ENCODE data around the gene EVA1A.

The EVA1A gene

DNA sequence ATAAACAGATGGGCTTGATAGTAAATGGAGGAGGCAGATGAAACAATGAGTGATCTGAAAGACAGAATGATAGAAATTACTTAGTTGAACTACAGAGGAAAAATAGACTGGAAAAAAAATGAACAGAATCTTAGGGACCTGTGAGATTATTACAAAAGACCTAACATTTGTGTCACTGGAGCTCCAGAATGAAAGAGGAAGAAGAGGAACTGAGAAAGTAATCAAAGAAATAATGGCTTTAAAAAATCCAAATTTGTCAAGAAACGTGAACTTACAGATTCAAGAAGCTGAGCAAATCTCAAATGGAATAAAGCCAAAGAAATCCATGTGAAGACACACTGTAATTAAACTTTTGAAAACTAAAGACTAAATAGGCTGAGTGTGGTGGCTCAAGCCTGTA, 28.3 kb downstream of the EVA1A start:
- DNase-seq (ENCODE audit: insufficient read length, low spot score) (no peak), FAIRE-seq (no peak)
- TF ChIP-seq POLR2A (IDR thresholded peaks at IDR 0.05; ENCODE audit: low read depth, low read length), result no peak

DNA sequence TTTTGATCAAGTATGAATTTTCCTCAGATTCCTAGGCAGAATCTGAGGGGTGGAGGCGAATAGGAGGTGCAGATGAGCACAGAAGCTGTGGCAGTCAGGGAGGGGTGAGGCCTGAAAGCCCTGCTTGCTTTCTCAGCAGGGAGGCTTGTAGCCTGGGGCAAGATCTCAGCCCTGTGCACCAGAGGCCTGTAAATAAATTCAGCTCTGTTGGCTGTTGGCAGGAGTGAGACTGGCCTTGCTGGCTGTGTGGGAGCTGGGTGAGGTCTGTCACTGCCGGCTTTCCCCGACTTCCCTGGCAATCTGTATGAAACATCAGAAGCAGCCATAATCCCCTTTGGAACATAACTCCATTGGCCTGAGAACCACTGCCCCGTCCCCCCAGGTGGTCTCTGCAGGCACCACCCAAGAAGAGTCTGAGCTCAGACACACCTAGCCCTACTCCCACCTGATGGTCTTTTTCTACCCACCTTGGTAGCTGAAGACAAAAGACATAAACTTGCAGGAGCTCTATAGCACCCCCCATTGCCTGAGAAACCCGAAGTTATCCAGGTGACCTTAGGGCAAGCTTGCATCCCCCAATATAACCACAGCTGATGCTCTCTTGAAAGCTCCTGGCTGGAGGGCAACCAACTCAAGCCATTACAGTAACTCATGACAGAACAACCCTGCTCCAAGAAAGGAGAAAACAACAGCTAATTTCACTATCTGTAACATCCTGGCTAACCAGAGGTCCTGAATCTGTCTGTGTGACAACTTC, 32.3 kb downstream of the EVA1A start:
- no peak for DNase-seq (ENCODE audit: insufficient read length, low spot score)
- FAIRE-seq, result peak; percentile 94
- TF ChIP-seq POLR2A (IDR thresholded peaks at IDR 0.05; ENCODE audit: low read depth, low read length), result no peak

DNA sequence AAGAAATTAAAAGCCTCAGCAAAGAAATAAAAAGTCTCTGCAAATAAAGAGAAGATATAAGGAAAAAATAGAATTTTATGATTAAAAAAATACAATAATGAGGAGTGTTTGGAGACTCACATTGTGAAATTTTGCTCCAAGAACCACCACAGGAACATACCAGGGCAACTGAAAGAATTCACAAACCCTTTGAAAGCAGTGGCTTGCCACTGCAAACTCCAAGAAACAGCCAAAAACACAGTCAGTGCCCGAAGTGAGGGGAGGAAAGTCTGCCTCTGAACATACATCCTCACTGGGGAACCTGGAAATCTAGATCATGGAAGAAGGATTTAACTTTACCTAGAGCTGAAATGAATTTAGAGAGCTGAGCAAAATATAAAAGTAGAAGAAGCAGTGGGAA, 33.1 kb downstream of the EVA1A start:
- FAIRE-seq (no peak), DNase-seq (ENCODE audit: insufficient read length, low spot score) (no peak)
- no peak for TF ChIP-seq POLR2A (IDR thresholded peaks at IDR 0.05; ENCODE audit: low read depth, low read length)

DNA sequence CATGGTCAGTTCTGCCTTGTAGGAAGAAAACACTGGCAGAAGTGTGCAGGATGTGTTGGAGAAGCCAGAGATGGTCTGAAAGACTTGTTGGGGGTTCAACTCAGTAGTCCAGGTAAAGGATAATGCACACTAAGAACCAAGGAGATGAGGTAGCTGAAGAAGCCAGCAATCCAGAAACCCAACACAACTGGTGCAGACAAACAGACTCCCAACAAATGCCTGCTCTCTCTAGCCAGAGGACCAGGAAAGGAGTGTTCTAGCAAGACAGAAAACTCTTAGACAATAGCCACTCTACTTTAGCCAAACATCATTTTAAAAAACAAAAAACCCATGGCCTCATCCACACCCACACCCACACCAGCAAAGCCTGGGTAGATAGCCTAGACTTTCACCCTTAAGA, 33.9 kb downstream of the EVA1A start:
- no peak for DNase-seq (ENCODE audit: insufficient read length, low spot score)
- no peak for TF ChIP-seq POLR2A (IDR thresholded peaks at IDR 0.05; ENCODE audit: low read depth, low read length)
- FAIRE-seq, result no peak

DNA sequence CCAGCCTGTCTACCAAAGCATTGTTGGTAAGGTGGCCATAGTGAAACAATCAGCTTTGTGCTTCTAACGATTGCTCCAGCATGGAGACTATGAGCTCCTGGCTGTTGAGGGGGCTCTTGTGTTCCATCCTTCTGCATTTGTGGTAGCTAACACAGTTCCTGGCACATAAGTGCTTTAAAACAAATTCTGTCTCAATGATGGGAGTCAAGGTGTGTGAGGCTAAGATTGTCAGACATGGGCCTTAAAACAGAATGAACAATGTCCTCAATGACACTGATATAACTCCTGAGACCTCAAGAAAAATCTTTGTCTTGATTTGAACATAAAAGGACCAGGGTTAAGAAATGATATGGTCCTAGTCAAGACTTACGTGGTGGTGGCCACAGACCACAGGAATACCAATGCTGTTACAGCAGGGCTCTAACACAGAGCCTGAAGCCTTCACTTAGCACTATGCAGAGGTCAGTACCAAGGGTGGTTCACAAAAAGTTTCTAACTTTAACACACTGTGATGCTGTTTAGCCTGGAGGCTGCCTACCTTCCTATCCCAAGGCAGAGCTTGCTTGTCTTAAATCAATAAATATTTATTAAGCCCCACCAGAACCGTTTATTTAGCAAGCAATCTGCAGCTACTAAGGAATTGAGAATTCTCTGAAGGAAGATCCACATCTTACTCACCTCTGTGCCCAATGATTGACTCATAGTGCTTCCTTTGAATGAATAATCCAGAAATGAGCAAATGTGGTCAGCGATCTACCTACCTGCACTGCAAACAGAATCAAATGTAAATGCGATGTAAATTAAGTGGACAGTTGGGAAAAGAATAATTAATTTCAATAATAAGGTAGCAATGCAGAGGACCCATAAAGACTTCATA, 35.1 kb downstream of the EVA1A start:
- FAIRE-seq (peak; percentile 50), DNase-seq (ENCODE audit: insufficient read length, low spot score) (no peak)
- TF ChIP-seq POLR2A (IDR thresholded peaks at IDR 0.05; ENCODE audit: low read depth, low read length), result no peak

DNA sequence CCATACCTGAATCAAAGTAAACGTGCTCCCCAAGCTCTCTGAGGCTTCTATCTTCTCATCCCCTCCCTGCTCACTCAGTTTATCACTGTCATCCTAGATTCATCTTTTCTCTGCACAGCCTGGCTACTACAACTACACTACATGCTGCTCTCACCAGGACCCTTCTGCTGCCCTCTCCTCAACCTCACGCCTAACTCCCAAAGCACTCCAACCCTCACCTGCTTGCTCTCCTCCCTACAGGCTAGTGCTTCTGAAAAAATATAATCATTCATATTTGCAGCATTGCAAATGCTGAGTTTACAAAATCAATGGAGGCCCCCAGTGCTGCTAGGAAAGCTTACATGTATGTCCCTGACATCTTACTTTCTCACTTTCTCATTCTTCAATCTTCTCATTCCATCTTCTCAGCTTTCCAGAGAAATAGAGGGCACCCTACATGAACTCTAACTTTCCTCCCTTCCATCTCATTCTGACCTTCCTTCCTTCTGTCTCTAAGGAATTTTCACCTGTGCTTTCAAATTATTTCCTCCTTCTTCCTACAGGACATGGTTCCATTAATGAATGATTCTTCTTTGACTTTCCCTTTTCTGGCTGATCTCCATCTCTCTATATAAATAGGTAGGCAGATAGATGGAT, 36.3 kb downstream of the EVA1A start:
- no peak for DNase-seq (ENCODE audit: insufficient read length, low spot score)
- TF ChIP-seq POLR2A (IDR thresholded peaks at IDR 0.05; ENCODE audit: low read depth, low read length), result no peak
- FAIRE-seq, result no peak

DNA sequence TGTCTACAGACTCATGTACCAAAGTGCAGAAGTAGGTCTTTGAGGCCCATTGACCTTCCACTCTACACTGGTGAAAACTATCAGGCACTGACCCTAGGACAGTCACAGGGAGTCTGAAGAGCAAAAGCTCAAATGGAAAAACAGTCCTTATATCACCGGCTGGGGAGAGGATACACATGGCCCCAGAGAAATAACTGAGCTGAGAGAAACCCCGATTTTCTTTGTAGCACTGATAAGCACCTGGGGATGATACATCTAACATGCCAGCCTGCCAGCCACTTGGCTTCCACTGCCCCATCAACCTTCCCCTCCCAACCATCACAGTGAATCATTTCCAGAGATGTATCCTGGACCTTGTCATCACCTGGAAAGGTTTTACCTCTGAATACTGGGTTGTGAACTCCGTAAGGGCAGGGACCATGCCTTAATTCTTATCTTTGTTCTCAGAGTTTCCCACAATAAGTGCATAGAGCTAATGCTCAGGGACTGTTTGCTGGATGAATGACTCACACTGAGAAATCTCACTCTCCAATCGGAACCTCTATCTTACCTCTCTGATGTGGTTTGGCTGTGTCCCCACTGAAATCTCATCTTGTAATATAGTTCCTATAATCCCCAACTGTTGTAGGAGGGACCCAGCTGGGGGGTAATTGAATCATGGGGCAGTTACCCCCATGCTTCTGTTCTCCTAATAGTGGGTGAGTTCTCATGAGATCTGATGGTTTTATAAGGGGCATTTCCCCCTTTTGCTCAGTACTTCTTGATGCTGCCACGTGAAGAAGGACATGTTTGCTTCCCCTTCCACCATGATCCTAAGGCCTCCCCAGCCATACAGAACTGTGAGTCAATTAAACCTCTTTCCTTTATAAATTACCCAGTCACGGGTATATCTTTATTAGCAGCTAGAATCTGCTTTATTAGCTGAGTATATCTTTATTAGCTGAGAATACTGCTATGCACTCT, 37.1 kb downstream of the EVA1A start:
- DNase-seq (ENCODE audit: insufficient read length, low spot score) (peak; percentile 39), FAIRE-seq (peak; percentile 77)
- no peak for TF ChIP-seq POLR2A (IDR thresholded peaks at IDR 0.05; ENCODE audit: low read depth, low read length)

DNA sequence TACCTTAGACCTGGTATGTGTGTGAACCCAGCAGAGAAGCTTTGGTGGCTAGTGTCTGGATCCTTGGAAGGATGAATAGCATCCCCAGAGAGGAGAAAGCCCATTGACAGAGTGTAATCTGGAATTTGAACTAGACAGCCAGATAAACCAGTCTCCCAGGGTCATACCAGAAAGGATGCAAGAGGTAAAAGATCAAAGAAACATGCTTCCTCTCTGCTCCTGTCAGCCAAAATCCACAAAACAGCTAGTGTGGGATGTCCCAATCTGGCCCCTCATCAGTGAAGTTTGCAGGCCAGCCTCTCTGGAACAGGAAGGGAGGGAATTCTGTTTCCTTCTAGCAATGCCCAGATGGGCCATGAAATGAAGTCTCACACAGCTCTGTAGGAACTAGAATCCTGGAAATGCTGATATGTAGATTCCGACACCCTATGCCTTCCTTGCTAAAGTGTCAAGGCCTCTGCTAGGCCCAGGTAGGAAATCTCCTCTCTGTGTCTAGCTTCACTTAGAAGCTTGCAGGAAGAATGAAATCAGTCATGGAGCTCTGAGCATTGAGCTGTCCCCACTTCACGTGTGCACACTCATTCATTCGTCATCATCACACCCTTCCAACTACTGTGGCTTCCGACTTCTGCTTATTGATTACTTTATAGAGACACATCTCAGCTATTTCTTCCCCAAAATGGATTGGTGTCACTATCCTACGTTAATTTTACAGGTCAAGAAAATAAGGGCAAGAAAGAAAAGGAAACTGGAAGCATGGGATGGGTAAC, 38.0 kb downstream of the EVA1A start:
- DNase-seq (ENCODE audit: insufficient read length, low spot score), result no peak
- no peak for FAIRE-seq
- no peak for TF ChIP-seq POLR2A (IDR thresholded peaks at IDR 0.05; ENCODE audit: low read depth, low read length)

DNA sequence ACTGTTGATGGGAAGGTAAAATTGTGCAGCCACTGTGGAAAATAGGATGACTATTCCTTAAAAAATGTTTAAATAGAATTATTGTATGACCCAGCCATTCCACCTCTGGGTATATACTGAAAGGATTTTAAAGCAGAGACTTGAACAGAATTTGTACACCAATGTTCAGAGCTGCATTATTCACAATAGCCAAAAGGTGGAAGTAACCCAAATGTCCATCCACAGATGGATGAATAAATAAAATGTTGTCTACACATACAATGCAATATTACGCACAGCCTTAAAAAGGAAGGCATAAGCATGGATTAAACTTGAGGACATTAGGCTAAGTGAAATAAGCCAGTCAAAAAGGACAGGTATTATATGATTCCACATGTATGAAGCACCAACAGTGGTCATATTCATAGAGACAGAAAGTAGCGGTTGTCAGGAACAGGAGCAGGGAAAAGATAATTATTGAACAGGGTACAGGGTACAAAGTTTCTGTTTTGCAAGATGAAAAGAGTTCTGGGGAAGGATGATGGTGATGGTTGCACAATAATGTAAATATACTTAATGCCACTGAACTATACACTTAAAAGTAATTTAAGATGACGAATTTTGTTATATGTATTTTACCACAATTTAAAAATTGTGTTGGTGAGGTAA, 39.4 kb downstream of the EVA1A start:
- FAIRE-seq, result no peak
- no peak for TF ChIP-seq POLR2A (IDR thresholded peaks at IDR 0.05; ENCODE audit: low read depth, low read length)
- no peak for DNase-seq (ENCODE audit: insufficient read length, low spot score)

DNA sequence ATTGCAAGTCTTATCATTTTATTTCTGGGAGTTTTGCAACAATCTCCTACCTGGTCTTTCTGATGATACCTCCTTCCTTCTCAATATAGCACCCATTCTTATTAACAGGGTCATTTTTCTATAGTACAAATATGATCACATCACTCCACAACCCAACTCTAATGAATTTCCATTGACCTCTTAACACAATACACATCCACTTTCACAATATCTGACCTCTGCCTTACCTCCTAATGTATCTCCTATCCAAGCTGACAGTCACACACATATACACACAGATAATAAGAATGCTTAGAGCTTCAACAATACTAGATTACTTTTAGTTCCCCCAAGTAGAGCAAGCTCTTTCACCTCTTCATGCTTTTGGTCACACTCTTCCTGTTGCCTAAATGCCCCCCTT, 40.9 kb downstream of the EVA1A start:
- no peak for TF ChIP-seq POLR2A (IDR thresholded peaks at IDR 0.05; ENCODE audit: low read depth, low read length)
- FAIRE-seq, result no peak
- no peak for DNase-seq (ENCODE audit: insufficient read length, low spot score)

DNA sequence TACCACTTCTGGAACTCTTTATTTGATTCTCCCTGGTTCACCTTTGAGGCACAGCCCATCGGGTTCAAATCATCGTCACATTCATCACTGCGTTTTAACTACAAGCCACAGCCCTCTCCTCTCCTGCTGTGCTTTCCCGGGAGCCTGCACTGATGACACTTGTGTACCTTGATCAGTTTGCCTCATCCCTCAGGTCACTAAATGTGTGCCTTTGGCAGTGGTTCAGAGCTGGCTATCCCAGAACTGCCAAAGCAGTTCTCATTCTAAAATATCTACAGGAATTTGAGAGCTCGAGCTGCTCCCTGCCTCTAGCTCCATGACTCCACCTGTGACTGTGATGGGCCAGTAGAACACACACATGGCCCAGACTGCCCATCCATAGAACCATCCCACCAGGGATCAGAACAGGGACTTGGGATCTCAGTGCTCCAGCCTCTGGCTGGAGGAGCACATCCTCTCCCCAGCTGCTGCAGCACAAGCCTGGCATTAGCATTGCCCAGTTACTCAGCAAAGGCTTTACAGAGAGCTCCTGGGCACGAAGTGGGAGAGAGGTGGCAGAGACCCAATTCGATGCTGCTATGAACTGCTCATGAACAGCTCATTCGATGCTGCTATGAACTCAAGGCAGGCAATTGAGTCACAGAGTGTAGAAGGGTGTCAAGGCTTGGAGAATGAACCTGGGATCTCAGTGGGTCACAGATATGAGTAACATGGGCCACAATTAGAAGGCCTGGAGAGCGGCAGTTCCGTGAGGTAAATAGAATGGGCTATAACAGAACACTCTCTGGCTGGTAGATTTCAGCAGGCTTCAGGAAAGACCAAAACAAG, 41.9 kb downstream of the EVA1A start:
- no peak for TF ChIP-seq POLR2A (IDR thresholded peaks at IDR 0.05; ENCODE audit: low read depth, low read length)
- DNase-seq (ENCODE audit: insufficient read length, low spot score) (no peak), FAIRE-seq (no peak)
